Stomach (tissue), 9 donors: ENCODE data around the gene WLS. TPM values are rescaled to one million over a fixed set of nuclear protein-coding genes. Genes with fewer than 3 reads are reported as not detected.

ENCODE experiments used
- DNase-seq, 2 donors: peaks; one replicate each; pipeline versions ENCODE4 v3.0.0 to v3.0.0-alpha.2; 2013 to 2019
- H3K27ac ChIP-seq, 5 donors: fragments of 200-600 bp in 4 of 5; sonication (generic) in 4 of 5; one replicate each; pipeline ENCODE4 v1.5.1; 2013 to 2019; ENCODE audit warnings: mild to moderate bottlenecking in 1 of 5, moderate library complexity in 1 of 5
- H3K27me3 ChIP-seq, 3 donors: fragments of 200-600 bp; sonication (generic); one replicate each; pipeline ENCODE4 v1.5.1; 2017 to 2019; ENCODE audit warnings: mixed run types in 1 of 3
- H3K36me3 ChIP-seq, 4 donors: fragments of 200-600 bp; sonication (generic); 1 replicate in 3 of 4; 2 replicates in 1 of 4; pipeline ENCODE4 v1.5.1; 2016 to 2019
- H3K4me1 ChIP-seq, 4 donors: fragments of 200-600 bp; sonication (generic); one replicate each; pipeline ENCODE4 v1.5.1; 2016 to 2019
- H3K4me3 ChIP-seq, 4 donors: fragments of 200-600 bp; sonication (generic) in 3 of 4; one replicate each; pipeline ENCODE4 v1.5.1; 2016 to 2019; ENCODE audit warnings: mild to moderate bottlenecking in 1 of 4
- H3K9me3 ChIP-seq, 4 donors: fragments of 200-600 bp; sonication (generic); one replicate each; pipeline ENCODE4 v1.5.1; 2016 to 2019
- CTCF ChIP-seq, 7 experiments: fragments of 450-650 bp in 4 of 7; fragments of 200-600 bp in 3 of 7; sonication (generic) in 3 of 7; IDR thresholded peaks; one replicate each; pipeline ENCODE4 v1.5.1; 2016 to 2019; ENCODE audit warnings: antibody characterized with exemption in 7 of 7, control low read depth in 2 of 7, mild to moderate bottlenecking in 1 of 7
- EP300 ChIP-seq: sonication (generic); formaldehyde crosslinking; IDR thresholded peaks from one replicate; pipeline ENCODE4 v1.6.1; 2017; ENCODE audit warnings: antibody characterized with exemption
- POLR2A ChIP-seq, 4 donors: fragments of 450-650 bp; IDR thresholded peaks; one replicate each; pipeline ENCODE4 v1.6.1; 2016; ENCODE audit warnings: antibody characterized with exemption in 4 of 4, control low read depth in 2 of 4, mild to moderate bottlenecking in 1 of 4, moderate library complexity in 1 of 4
- POLR2AphosphoS5 ChIP-seq, 3 donors: sonication (generic); formaldehyde crosslinking; IDR thresholded peaks; one replicate each; pipeline ENCODE4 v1.6.1; 2016; ENCODE audit warnings: antibody characterized with exemption in 3 of 3
- WGBS, 5 donors: extraction: QIAGEN DNeasy Blood & Tissue Kit in 3 of 5; methylation state at CpG; one replicate each; pipeline versions ENCODE4 v1.1.5 to v1.1.7; 2013 to 2018; 5-methylcytosine and 5-hydroxymethylcytosine counted together
- intact Hi-C: fragments of 100-400 bp; cut with DNase I; formaldehyde crosslinking; loops from one replicate; pipeline ENCODE4 v1.15.1; 2023; ENCODE audit warnings: low total_unique reads
- polyA plus RNA-seq, 3 donors: library from polyadenylated mRNA; stranded (reverse); fragments of 200-250 nt; gene quantifications; one replicate each; pipeline ENCODE4 v1.2.3, GENCODE V29; 2013
- total RNA-seq, 5 donors: library from RNA; depleted of rRNA; stranded (reverse); fragments of >200 nt; gene quantifications; one replicate each; pipeline versions ENCODE4 v1.1.0 to v1.2.3, GENCODE V29; 2014 to 2016
- donor health status: healthy with polysubstance abuse.
- donor health status: Bipolar disorder and iron deficiency.
- donor health status: healthy.

WLS gene
- total and polyA plus RNA-seq, 8 donors: 17.9 to 194 (median 66.8) TPM

DNA sequence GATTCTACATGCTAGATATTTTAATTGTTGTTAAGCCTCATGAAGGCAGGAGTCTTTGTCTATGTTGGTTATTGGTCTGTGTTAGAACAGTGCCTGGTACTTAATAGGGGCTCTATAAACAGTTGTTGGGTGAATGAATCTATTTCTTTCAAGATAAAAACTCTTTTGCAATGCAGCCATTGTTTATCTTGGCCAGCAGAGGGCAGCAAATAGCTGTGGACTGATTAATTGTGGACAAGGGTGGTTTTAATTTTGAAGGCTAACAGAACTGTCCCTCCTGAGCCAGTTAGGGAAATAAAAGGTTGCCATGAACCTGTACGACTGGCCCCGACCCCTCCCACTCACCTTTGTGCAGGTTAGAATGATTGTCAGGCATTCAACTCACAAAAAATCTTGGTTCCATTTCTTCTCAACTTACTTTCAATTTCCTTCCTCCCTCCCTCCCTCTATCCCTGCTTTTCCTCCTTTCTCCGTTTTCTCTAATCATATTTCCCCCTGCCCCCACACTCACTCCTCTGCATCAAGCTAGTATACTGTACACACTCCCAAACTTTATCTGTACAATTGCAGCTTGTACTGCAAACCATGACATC is 115.6 kb downstream of the WLS start:
- Histone ChIP-seq H3K27ac (peak overlapping the region in 1 of 5 donors; percentile 27), H3K4me3 (peak overlapping the region in 2 of 4 donors; percentile 24 to 33), H3K9me3 (no peaks in the 10 kb centered on the region), H3K4me1 (peaks cover 0 to 36% (median 16%) of the 10 kb centered on the region in 4 donors), H3K36me3 (peaks cover 0 to 6% (median 0%) of the 10 kb centered on the region in 4 donors), H3K27me3 (no peaks in the 10 kb centered on the region)
- peak; percentile 52 to 83 for DNase-seq
- intact Hi-C loops: loop anchor here (5.0 kb wide), 1 partner anchor 206 kb away; no protein-coding TSS in a partner anchor
- TF ChIP-seq CTCF (IDR thresholded peaks at IDR 0.05) (peak in 5 of 7 experiments; percentile 64 to 91 (median 80)), EP300 (no peak)
- 0 to 8% (median 2%) methylated on average over 3 of the region's 3 CpGs for WGBS, 5 donors

DNA sequence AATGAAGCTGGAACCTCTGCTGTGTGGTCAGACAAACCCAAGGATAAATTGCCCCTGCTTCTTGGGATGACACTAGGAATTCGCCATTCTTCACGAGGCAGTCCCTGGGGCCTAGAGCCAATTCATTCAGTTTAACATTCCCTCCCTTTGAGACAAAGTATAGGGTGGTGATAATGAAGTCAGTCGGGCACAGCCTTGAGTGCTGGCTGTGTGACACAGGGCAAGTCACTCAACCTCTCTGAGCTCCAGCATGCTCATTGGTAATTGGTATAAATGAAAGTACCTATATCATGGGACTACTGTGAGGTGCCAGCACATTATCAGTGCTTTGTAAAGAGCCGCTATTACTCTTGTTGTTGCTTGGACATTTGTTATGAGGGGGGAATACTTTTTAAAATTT is 117.0 kb downstream of the WLS start:
- intact Hi-C loops: loop anchor here (5.0 kb wide), 1 partner anchor 207 kb away; no protein-coding TSS in a partner anchor
- Histone ChIP-seq H3K27me3 (no peaks in the 10 kb centered on the region), H3K27ac (no peak overlapping the region), H3K4me3 (no peak overlapping the region), H3K4me1 (peaks cover 0 to 31% (median 21%) of the 10 kb centered on the region in 4 donors), H3K36me3 (no peaks in the 10 kb centered on the region), H3K9me3 (no peaks in the 10 kb centered on the region)
- no peak for DNase-seq
- no peak for TF ChIP-seq CTCF (IDR thresholded peaks at IDR 0.05)
- no peak for TF ChIP-seq POLR2AphosphoS5 (IDR thresholded peaks at IDR 0.05)
- TF ChIP-seq POLR2A (IDR thresholded peaks at IDR 0.05): no peak
- TF ChIP-seq EP300: no peak
- 67 to 86% (median 81%) methylated on average over 4 of the region's 4 CpGs for WGBS, 5 donors

DNA sequence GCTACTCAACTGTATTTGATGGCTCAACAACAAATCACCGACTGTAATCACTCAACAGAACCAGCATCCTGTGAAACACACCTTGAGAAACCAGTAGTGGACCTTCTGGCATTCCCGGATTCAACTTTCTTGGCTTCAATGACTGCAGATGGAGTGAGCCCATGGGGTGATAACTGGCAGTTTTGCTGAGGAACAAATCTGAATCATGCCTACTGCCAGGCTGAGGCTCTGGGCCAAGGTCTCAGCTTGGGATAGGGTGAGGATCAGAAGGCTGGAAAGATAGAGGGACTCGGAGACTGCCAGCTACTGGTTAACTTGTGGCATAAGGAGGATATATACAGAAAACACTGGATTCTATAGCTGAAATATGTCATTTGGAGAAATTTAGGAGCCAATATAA is 118.4 kb downstream of the WLS start:
- no peak overlapping the region for H3K4me3 ChIP-seq
- H3K27me3 ChIP-seq: no peaks in the 10 kb centered on the region
- H3K36me3 ChIP-seq: no peaks in the 10 kb centered on the region
- no peak overlapping the region for H3K27ac ChIP-seq
- DNase-seq: no peak
- TF ChIP-seq POLR2A (IDR thresholded peaks at IDR 0.05): no peak
- no peak for TF ChIP-seq CTCF (IDR thresholded peaks at IDR 0.05)
- no peak for TF ChIP-seq EP300
- no peak for TF ChIP-seq POLR2AphosphoS5 (IDR thresholded peaks at IDR 0.05)
- intact Hi-C loops: no loop called here
- peaks cover 0 to 31% (median 21%) of the 10 kb centered on the region in 4 donors for H3K4me1 ChIP-seq
- 87 to 92% (median 91%) methylated on average over 3 of the region's 3 CpGs for WGBS, 5 donors
- no peaks in the 10 kb centered on the region for H3K9me3 ChIP-seq

DNA sequence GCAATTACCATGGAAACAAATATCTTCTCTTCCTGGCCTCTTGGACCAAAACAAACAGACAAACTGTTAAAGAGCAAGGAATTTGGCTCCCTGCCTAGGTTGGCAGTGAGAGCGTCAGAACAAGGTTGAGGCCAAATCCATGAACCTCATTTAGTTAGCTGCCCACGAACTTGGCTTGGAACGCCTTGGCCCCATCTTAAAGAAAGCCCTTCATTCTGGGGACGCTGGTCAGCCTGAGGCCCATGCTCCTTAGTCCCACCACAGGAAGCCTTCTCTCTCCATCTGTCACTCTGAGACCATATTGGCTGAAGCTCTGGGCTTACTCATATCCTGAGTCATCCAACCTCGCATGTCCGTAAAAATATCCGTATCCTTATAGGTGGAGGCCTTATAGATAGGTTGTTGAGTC is 119.5 kb downstream of the WLS start:
- peak in 1 of 2 donors; percentile 56 for DNase-seq
- intact Hi-C loops: no loop called here
- Histone ChIP-seq H3K36me3 (no peaks in the 10 kb centered on the region), H3K27me3 (no peaks in the 10 kb centered on the region), H3K4me1 (peaks cover 0 to 31% (median 21%) of the 10 kb centered on the region in 4 donors), H3K4me3 (no peak overlapping the region), H3K27ac (peak overlapping the region in 1 of 5 donors; percentile 22), H3K9me3 (no peaks in the 10 kb centered on the region)
- TF ChIP-seq POLR2A (IDR thresholded peaks at IDR 0.05) (no peak), POLR2AphosphoS5 (IDR thresholded peaks at IDR 0.05) (peak in 1 of 3 donors; percentile 1)
- 28 to 44% (median 39%) methylated on average over 6 to 7 of the region's 7 CpGs for WGBS, 5 donors
